AG09309 (cell line): Measurements from ENCODE around the gene APBA3.

Source experiments
- DNase-seq: peaks from one replicate; pipeline ENCODE4 v3.0.0-alpha.2; 2010; ENCODE audit warnings: low read depth
- H3K4me3 ChIP-seq: 2 replicates; pipeline ENCODE4 v1.5.1; 2011; ENCODE audit warnings: mild to moderate bottlenecking, low read depth, low read length, moderate library complexity; ENCODE audit not compliant: control insufficient read depth
- TF ChIP-seq, protein P1 (sequence below): IDR thresholded peaks from 2 replicates; pipeline ENCODE4 v1.5.1; 2011; ENCODE audit warnings: mild to moderate bottlenecking, low read depth, low read length, inconsistent platforms; ENCODE audit not compliant: insufficient read depth, control insufficient read depth; ENCODE audit errors: missing control alignments

The APBA3 gene

GRCh38 chr19:3788996-3789778, 27.7 kb upstream of the APBA3 start:
- TF ChIP-seq, protein P1, sequence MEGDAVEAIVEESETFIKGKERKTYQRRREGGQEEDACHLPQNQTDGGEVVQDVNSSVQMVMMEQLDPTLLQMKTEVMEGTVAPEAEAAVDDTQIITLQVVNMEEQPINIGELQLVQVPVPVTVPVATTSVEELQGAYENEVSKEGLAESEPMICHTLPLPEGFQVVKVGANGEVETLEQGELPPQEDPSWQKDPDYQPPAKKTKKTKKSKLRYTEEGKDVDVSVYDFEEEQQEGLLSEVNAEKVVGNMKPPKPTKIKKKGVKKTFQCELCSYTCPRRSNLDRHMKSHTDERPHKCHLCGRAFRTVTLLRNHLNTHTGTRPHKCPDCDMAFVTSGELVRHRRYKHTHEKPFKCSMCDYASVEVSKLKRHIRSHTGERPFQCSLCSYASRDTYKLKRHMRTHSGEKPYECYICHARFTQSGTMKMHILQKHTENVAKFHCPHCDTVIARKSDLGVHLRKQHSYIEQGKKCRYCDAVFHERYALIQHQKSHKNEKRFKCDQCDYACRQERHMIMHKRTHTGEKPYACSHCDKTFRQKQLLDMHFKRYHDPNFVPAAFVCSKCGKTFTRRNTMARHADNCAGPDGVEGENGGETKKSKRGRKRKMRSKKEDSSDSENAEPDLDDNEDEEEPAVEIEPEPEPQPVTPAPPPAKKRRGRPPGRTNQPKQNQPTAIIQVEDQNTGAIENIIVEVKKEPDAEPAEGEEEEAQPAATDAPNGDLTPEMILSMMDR = no peak
- no peak for DNase-seq
- H3K4me3 ChIP-seq = no peak overlapping the region

- TF ChIP-seq, protein P1 = no peak
- DNase-seq = no peak
- no peak within 1 kb of the TSS for H3K4me3 ChIP-seq
These were observed 24.7 kb upstream of the APBA3 start, which contains the start of gene MATK for GRCh38 chr19:3785938-3786824. Gene MATK, minus strand, starts transcription at chr19:3786381. Its CDS starts 1,246 bp downstream, at chr19:3785135.

GRCh38 chr19:3785451-3785937, 24.0 kb upstream of the APBA3 start:
- no peak for DNase-seq

GRCh38 chr19:3784607-3785450, 23.3 kb upstream of the APBA3 start:
- DNase-seq = no peak
- H3K4me3 ChIP-seq = no peak overlapping the region
- TF ChIP-seq, protein P1 = no peak

More at GRCh38 chr19:3785451-3785937, 24.0 kb upstream of the APBA3 start:
- TF ChIP-seq, protein P1 = no peak
- H3K4me3 ChIP-seq = no peak overlapping the region

- DNase-seq = no peak
- H3K4me3 ChIP-seq = no peak overlapping the region
- TF ChIP-seq, protein P1 = peak; percentile 24
These were observed 22.4 kb upstream of the APBA3 start for GRCh38 chr19:3783660-3784584.
